GM12878 (cell line): ENCODE data around the gene ZNF32. TPM values are rescaled to one million over a fixed set of nuclear protein-coding genes. Genes with fewer than 3 reads are reported as not detected.

Experiments used
- BCL3 ChIP-seq: IDR thresholded peaks from 2 replicates; pipeline ENCODE4 v1.6.1; 2011; ENCODE audit warnings: borderline replicate concordance, low read depth, mild to moderate bottlenecking, moderate library complexity, low read length; ENCODE audit not compliant: insufficient read depth, poor library complexity, severe bottlenecking
- E4F1 ChIP-seq: fragments of 450-650 bp; IDR thresholded peaks from 2 replicates; pipeline ENCODE4 v1.6.1; 2018; ENCODE audit warnings: borderline replicate concordance, mild to moderate bottlenecking; ENCODE audit not compliant: partially characterized antibody
- ELK1 ChIP-seq: IDR thresholded peaks from 2 replicates; pipeline ENCODE4 v1.6.1; 2012; ENCODE audit warnings: low read depth, low read length, improper control_type of control experiment
- IKZF1 ChIP-seq: fragments of 450-650 bp; conservative IDR thresholded peaks from 2 replicates; pipeline ENCODE4 v1.6.1; 2017; ENCODE audit warnings: antibody characterized with exemption, mild to moderate bottlenecking
- JUNB ChIP-seq: IDR thresholded peaks from 2 replicates; pipeline ENCODE4 v1.6.1; 2016; ENCODE audit warnings: antibody characterized with exemption, mild to moderate bottlenecking
- NFYA ChIP-seq: IDR thresholded peaks from 2 replicates; pipeline ENCODE4 v1.6.1; 2011; ENCODE audit warnings: low read depth, mild to moderate bottlenecking, low read length, improper control_type of control experiment, borderline replicate concordance
- RFX5 ChIP-seq: IDR thresholded peaks from 2 replicates; pipeline ENCODE4 v1.6.1; 2011; ENCODE audit warnings: low read depth, low read length, improper control_type of control experiment
- YY1 ChIP-seq: IDR thresholded peaks from 2 replicates; pipeline ENCODE4 v1.6.1; 2011; ENCODE audit warnings: low read depth, mild to moderate bottlenecking, low read length
- polyA plus RNA-seq, 11 experiments: library from polyadenylated mRNA; depleted of rRNA in 4 of 11; unstranded in 6 of 11; stranded (reverse) in 5 of 11; fragments of >200 nt; fragmentation: Nextera tagmentation in 4 of 11; fragmentation: Illumina TruSeq in 1 of 11; extraction: Ambion mirVana in 4 of 11; extraction: Trizol in 1 of 11; gene quantifications; 1 replicate in 1 of 11; 2 replicates in 10 of 11; pipeline versions ENCODE4 v1.2.1 to v1.2.3, GENCODE V29; 2011 to 2016; ENCODE audit warnings: inconsistent platforms in 2 of 11, missing spikeins in 2 of 11, low read depth in 1 of 11
- total RNA-seq, 4 experiments: library from RNA; depleted of rRNA in 3 of 4; stranded (reverse); fragments of >200 nt in 3 of 4; fragmentation: Illumina TruSeq in 1 of 4; extraction: Trizol in 1 of 4; gene quantifications; 2 replicates each; pipeline versions ENCODE4 v1.2.1 to v1.2.3, GENCODE V29; 2013 to 2021
- TF ChIP-seq, protein P1 (sequence below), 3 experiments: IDR thresholded peaks in 2 of 3; conservative IDR thresholded peaks in 1 of 3; 2 replicates each; pipeline ENCODE4 v1.5.1; 2011; ENCODE audit warnings: low read depth in 3 of 3, low read length in 3 of 3, mild to moderate bottlenecking in 3 of 3, control low read depth in 2 of 3, moderate library complexity in 2 of 3, inconsistent platforms in 1 of 3, mixed read lengths in 1 of 3; ENCODE audit not compliant: control insufficient read depth in 2 of 3, insufficient read depth in 1 of 3; ENCODE audit errors: extremely low read depth in 1 of 3
- TF ChIP-seq, protein P2 (sequence below): fragments of 450-650 bp; IDR thresholded peaks from 2 replicates; pipeline ENCODE4 v1.6.1; 2018; ENCODE audit warnings: mild to moderate bottlenecking, low read depth, moderate library complexity; ENCODE audit not compliant: partially characterized antibody
- TF ChIP-seq, protein P3 (sequence below): fragments of 150-350 bp; IDR thresholded peaks from 2 replicates; pipeline ENCODE4 v1.6.1; 2016; ENCODE audit warnings: low read depth, low read length
- TF ChIP-seq, protein P4 (sequence below): fragments of 450-650 bp; IDR thresholded peaks from 2 replicates; pipeline ENCODE4 v1.6.1; 2014; ENCODE audit warnings: mild to moderate bottlenecking

ZNF32 gene
- total and polyA plus RNA-seq, 10 of the 15 experiments (the other 5 are each of a cell fraction or from before 2014, with no cell fraction given) = 1.9 to 23.0 (median 3.4) TPM

- TF ChIP-seq, protein P1, sequence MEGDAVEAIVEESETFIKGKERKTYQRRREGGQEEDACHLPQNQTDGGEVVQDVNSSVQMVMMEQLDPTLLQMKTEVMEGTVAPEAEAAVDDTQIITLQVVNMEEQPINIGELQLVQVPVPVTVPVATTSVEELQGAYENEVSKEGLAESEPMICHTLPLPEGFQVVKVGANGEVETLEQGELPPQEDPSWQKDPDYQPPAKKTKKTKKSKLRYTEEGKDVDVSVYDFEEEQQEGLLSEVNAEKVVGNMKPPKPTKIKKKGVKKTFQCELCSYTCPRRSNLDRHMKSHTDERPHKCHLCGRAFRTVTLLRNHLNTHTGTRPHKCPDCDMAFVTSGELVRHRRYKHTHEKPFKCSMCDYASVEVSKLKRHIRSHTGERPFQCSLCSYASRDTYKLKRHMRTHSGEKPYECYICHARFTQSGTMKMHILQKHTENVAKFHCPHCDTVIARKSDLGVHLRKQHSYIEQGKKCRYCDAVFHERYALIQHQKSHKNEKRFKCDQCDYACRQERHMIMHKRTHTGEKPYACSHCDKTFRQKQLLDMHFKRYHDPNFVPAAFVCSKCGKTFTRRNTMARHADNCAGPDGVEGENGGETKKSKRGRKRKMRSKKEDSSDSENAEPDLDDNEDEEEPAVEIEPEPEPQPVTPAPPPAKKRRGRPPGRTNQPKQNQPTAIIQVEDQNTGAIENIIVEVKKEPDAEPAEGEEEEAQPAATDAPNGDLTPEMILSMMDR (IDR thresholded peaks at IDR 0.05 in 2 of 3, conservative IDR thresholded peaks at IDR 0.05 in 1 of 3; ENCODE audit: control insufficient read depth in 2 of 3, extremely low read depth in 1 of 3, insufficient read depth in 1 of 3, low read depth in 3 of 3, low read length in 3 of 3) = peak; percentile 62 to 82 (median 69); a peak in 5 of 6 replicates
- TF ChIP-seq BCL3 = no peak
- no peak for TF ChIP-seq E4F1
- TF ChIP-seq, protein P2, sequence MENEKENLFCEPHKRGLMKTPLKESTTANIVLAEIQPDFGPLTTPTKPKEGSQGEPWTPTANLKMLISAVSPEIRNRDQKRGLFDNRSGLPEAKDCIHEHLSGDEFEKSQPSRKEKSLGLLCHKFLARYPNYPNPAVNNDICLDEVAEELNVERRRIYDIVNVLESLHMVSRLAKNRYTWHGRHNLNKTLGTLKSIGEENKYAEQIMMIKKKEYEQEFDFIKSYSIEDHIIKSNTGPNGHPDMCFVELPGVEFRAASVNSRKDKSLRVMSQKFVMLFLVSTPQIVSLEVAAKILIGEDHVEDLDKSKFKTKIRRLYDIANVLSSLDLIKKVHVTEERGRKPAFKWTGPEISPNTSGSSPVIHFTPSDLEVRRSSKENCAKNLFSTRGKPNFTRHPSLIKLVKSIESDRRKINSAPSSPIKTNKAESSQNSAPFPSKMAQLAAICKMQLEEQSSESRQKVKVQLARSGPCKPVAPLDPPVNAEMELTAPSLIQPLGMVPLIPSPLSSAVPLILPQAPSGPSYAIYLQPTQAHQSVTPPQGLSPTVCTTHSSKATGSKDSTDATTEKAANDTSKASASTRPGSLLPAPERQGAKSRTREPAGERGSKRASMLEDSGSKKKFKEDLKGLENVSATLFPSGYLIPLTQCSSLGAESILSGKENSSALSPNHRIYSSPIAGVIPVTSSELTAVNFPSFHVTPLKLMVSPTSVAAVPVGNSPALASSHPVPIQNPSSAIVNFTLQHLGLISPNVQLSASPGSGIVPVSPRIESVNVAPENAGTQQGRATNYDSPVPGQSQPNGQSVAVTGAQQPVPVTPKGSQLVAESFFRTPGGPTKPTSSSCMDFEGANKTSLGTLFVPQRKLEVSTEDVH = no peak
- TF ChIP-seq YY1 = 0 out of 2 replicates have a peak, but pooled peaks have one; percentile 25
- TF ChIP-seq, protein P3, sequence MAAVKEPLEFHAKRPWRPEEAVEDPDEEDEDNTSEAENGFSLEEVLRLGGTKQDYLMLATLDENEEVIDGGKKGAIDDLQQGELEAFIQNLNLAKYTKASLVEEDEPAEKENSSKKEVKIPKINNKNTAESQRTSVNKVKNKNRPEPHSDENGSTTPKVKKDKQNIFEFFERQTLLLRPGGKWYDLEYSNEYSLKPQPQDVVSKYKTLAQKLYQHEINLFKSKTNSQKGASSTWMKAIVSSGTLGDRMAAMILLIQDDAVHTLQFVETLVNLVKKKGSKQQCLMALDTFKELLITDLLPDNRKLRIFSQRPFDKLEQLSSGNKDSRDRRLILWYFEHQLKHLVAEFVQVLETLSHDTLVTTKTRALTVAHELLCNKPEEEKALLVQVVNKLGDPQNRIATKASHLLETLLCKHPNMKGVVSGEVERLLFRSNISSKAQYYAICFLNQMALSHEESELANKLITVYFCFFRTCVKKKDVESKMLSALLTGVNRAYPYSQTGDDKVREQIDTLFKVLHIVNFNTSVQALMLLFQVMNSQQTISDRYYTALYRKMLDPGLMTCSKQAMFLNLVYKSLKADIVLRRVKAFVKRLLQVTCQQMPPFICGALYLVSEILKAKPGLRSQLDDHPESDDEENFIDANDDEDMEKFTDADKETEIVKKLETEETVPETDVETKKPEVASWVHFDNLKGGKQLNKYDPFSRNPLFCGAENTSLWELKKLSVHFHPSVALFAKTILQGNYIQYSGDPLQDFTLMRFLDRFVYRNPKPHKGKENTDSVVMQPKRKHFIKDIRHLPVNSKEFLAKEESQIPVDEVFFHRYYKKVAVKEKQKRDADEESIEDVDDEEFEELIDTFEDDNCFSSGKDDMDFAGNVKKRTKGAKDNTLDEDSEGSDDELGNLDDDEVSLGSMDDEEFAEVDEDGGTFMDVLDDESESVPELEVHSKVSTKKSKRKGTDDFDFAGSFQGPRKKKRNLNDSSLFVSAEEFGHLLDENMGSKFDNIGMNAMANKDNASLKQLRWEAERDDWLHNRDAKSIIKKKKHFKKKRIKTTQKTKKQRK = no peak
- no peak for TF ChIP-seq ELK1
- no peak for TF ChIP-seq IKZF1
- no peak for TF ChIP-seq JUNB
- no peak for TF ChIP-seq RFX5
- TF ChIP-seq, protein P4, sequence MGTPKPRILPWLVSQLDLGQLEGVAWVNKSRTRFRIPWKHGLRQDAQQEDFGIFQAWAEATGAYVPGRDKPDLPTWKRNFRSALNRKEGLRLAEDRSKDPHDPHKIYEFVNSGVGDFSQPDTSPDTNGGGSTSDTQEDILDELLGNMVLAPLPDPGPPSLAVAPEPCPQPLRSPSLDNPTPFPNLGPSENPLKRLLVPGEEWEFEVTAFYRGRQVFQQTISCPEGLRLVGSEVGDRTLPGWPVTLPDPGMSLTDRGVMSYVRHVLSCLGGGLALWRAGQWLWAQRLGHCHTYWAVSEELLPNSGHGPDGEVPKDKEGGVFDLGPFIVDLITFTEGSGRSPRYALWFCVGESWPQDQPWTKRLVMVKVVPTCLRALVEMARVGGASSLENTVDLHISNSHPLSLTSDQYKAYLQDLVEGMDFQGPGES = no peak
- no peak for TF ChIP-seq NFYA
Measured at GRCh38 chr10:43671659-43672531, 23.2 kb upstream of the ZNF32 start (continued).
